Activated CD4-positive, alpha-beta T cell treated with anti-CD3 and anti-CD28 coated beads for 36 hours (primary cell): ENCODE measurements around the gene ADAMTS6. TPM values are rescaled to one million over a fixed set of nuclear protein-coding genes. Genes with fewer than 3 reads are reported as not detected.
"Not testable (repeated sequence)": the region's sequence is repeated elsewhere in the genome, so short reads cannot be mapped to it uniquely, and the experiment has no call there.

Experiments
- ATAC-seq: fragments of 200-7000 bp; cut with Tn5 transposase; one replicate; pipeline ENCODE4 v1.10.0; 2021; ENCODE audit warnings: mild to moderate bottlenecking, moderate library complexity
- CTCF ChIA-PET: fragments of 350-600 bp; sonication (Branson Sonifier 250); formaldehyde crosslinking; loops from one replicate; lab custom pipeline; 2021; ENCODE audit warnings: antibody characterized with exemption; lab: Charles Lee
- POLR2A ChIA-PET: fragments of 350-600 bp; sonication (Branson Sonifier 250); formaldehyde crosslinking; loops from one replicate; lab custom pipeline; 2021; ENCODE audit warnings: antibody characterized with exemption, inconsistent platforms; lab: Charles Lee
- DNase-seq: peaks from one replicate; pipeline ENCODE4 v3.0.0-alpha.2; 2020
- H3K27ac Mint-ChIP-seq: one replicate; pipeline ENCODE4 v1.8.0; 2021; ENCODE audit warnings: mixed read lengths
- H3K27me3 Mint-ChIP-seq: one replicate; pipeline ENCODE4 v1.8.0; 2021; ENCODE audit warnings: mixed read lengths
- H3K36me3 Mint-ChIP-seq: one replicate; pipeline ENCODE4 v1.8.0; 2021; ENCODE audit warnings: low read depth, mixed read lengths
- H3K4me1 Mint-ChIP-seq: one replicate; pipeline ENCODE4 v1.8.0; 2021; ENCODE audit warnings: mixed read lengths
- H3K4me3 Mint-ChIP-seq: one replicate; pipeline ENCODE4 v1.8.0; 2021; ENCODE audit warnings: mild to moderate bottlenecking, moderate library complexity, mixed read lengths
- H3K9me3 Mint-ChIP-seq: one replicate; pipeline ENCODE4 v1.8.0; 2021; ENCODE audit warnings: low read depth, mixed read lengths
- intact Hi-C, 2 experiments: fragments of 100-400 bp; cut with DNase I in 1 of 2; cut with micrococcal nuclease in 1 of 2; formaldehyde crosslinking; loops; one replicate each; pipeline versions ENCODE4 v1.14.2 to v1.15.1; 2022 to 2024; cut with DNase I, micrococcal nuclease
- total RNA-seq, 2 experiments: library from RNA; stranded (reverse); gene quantifications; one replicate each; pipeline ENCODE4 v1.2.3, GENCODE V29; 2021

ADAMTS6 gene
- total RNA-seq, 2 experiments from 2014 or later, result 0.96 to 1.3 TPM

DNA sequence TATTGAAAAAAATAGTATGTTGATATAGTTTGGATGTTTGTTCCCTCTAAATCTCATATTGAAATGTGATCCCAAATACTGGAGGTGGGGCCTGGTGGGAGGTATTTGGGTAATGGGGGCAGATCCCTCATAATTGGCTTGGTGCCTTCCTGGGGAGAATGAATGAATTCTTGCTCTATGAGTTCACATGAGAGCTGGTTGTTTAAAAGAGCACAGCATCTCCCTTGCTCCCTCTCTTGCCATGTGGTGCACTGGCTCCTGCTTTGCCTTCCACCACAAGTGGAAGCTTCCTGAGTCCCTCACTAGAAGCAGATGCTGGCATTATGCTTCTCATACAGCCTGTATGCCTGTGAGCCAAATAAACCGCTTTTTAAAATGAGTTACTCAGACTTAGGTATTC, 154.8 kb downstream of the ADAMTS6 start:
- DNase-seq (no peak), ATAC-seq (no peak)
- no peaks in the 10 kb centered on the region for H3K9me3 Mint-ChIP-seq
- H3K27me3 Mint-ChIP-seq, result no peaks in the 10 kb centered on the region
- ChIA-PET POLR2A (no interaction called here), CTCF (interaction anchor here (1.1 kb wide), 1 partner anchor 516 kb away, joined by 3 read pairs; no protein-coding TSS in a partner anchor)
- H3K4me3 Mint-ChIP-seq, result no peak overlapping the region
- no peak overlapping the region for H3K27ac Mint-ChIP-seq
- intact Hi-C loops, result no loop called here
- no peaks in the 10 kb centered on the region for H3K4me1 Mint-ChIP-seq
- no peaks in the 10 kb centered on the region for H3K36me3 Mint-ChIP-seq

- no peak for ATAC-seq
- intact Hi-C loops, result no loop called here
Observed at GRCh38 chr5:65324226-65324625, 157.5 kb downstream of the ADAMTS6 start.

DNA sequence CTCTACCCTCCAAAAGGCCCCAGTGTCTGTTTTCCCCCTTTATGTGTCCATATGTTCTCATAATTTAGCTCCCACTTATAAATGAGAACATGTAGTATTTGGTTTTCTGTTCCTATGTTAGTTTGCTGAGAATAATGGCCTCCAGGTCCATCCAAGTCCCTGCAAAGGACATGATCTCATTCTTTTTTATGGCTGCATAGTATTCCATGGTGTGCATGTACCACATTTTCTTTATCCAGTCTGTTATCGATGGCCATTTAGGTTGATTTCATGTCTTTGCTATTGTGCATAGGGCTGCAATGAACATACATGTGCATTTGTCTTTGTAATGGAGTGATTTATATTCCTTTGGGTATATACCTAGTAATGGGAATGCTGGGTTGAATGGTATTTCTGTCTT, 161.0 kb downstream of the ADAMTS6 start:
- H3K36me3 Mint-ChIP-seq, H3K9me3 Mint-ChIP-seq, H3K4me1 Mint-ChIP-seq, CTCF ChIA-PET, ATAC-seq, POLR2A ChIA-PET, DNase-seq, intact Hi-C loops, H3K27me3 Mint-ChIP-seq, H3K4me3 Mint-ChIP-seq, H3K27ac Mint-ChIP-seq: not testable (repeated sequence)

More at GRCh38 chr5:65324226-65324625, 157.5 kb downstream of the ADAMTS6 start:
- ChIA-PET CTCF (no interaction called here), POLR2A (no interaction called here)
- no peaks in the 10 kb centered on the region for H3K36me3 Mint-ChIP-seq
- H3K27me3 Mint-ChIP-seq, result no peaks in the 10 kb centered on the region
- DNase-seq, result no peak
- H3K27ac Mint-ChIP-seq, result no peak overlapping the region
- H3K4me1 Mint-ChIP-seq, result no peaks in the 10 kb centered on the region
- no peaks in the 10 kb centered on the region for H3K9me3 Mint-ChIP-seq
- H3K4me3 Mint-ChIP-seq, result no peak overlapping the region

DNA sequence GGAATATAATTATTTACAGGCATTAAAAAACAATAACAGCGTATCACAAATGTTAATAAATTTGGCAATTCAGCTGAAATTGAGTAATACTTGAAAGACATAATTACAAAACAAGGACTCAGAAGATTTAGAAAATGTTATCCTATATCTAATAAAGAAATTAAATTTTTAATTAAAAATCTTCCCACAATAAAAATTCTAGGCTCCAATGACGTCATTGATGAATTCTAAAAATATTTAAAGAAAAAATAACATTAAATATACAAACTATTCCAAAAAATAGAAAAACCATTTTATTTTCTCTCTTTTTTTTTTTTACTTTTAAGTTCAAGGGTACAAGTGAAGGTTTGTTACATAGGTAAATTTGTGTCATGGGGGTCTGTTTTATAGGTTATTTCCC, 161.5 kb downstream of the ADAMTS6 start:
- H3K9me3 Mint-ChIP-seq, result no peaks in the 10 kb centered on the region
- H3K4me3 Mint-ChIP-seq, result no peak overlapping the region
- ChIA-PET CTCF (no interaction called here), POLR2A (no interaction called here)
- DNase-seq (no peak), ATAC-seq (no peak)
- no peaks in the 10 kb centered on the region for H3K36me3 Mint-ChIP-seq
- H3K27me3 Mint-ChIP-seq, result no peaks in the 10 kb centered on the region
- H3K4me1 Mint-ChIP-seq, result no peaks in the 10 kb centered on the region
- no peak overlapping the region for H3K27ac Mint-ChIP-seq
- intact Hi-C loops, result no loop called here

- ChIA-PET CTCF (no interaction called here), POLR2A (no interaction called here)
- intact Hi-C loops, result no loop called here
- H3K4me3 Mint-ChIP-seq, result no peak overlapping the region
- H3K27ac Mint-ChIP-seq, result no peak overlapping the region
- ATAC-seq (no peak), DNase-seq (no peak)
- H3K27me3 Mint-ChIP-seq, result no peaks in the 10 kb centered on the region
- H3K9me3 Mint-ChIP-seq, result no peaks in the 10 kb centered on the region
- no peaks in the 10 kb centered on the region for H3K4me1 Mint-ChIP-seq
- no peaks in the 10 kb centered on the region for H3K36me3 Mint-ChIP-seq
Observed at GRCh38 chr5:65307931-65308330, 173.8 kb downstream of the ADAMTS6 start.

DNA sequence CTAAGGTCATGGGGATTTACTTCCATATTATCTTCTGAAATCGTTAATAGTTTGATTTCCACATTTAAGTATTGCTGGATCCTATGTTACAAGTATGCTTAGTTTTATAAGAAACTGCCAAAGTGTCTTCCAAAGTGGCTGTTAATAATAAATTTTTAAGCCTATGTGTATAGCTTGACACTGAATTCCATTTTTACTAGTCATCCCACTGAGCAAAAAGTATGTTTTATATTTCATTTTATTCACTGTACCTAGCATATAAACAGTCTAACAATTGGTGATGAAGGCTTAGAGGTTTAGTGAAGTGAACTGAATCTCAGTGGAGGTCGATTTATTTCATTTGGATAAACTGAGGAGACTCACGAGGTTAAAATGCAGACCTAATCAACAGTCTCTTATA, 174.6 kb downstream of the ADAMTS6 start:
- H3K4me3 Mint-ChIP-seq, result no peak overlapping the region
- H3K27ac Mint-ChIP-seq, result no peak overlapping the region
- DNase-seq (no peak), ATAC-seq (no peak)
- ChIA-PET CTCF (no interaction called here), POLR2A (no interaction called here)
- intact Hi-C loops, result no loop called here
- H3K27me3 Mint-ChIP-seq, result no peaks in the 10 kb centered on the region
- H3K4me1 Mint-ChIP-seq, result no peaks in the 10 kb centered on the region
- no peaks in the 10 kb centered on the region for H3K9me3 Mint-ChIP-seq
- no peaks in the 10 kb centered on the region for H3K36me3 Mint-ChIP-seq

- Mint-ChIP-seq H3K4me1 (no peaks in the 10 kb centered on the region), H3K9me3 (no peaks in the 10 kb centered on the region), H3K4me3 (no peak overlapping the region), H3K36me3 (no peaks in the 10 kb centered on the region), H3K27ac (no peak overlapping the region), H3K27me3 (no peaks in the 10 kb centered on the region)
- ATAC-seq, result no peak
- intact Hi-C loops, result no loop called here
- POLR2A ChIA-PET, result no interaction called here
- no peak for DNase-seq
- CTCF ChIA-PET, result no interaction called here
Observed at GRCh38 chr5:65305913-65306312, 175.8 kb downstream of the ADAMTS6 start.

DNA sequence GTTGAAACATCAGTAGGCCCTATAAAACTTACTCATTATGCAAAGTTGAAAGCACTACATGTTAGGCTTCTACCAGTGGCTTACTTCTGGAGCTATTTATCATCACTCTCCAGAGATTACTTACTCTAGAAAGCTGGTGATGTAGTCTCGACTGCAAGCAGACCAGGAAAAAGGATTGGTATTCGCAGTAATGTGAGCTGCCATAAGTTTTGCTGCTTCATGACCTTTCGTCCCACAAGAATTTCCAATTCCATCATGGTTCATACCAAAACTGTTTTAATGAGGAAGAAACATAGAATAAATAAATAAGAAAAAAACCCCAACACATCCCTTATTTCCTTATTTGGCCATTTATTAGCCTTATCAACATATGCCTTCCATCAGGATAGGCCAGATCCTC, 181.9 kb downstream of the ADAMTS6 start:
- DNase-seq (no peak), ATAC-seq (no peak)
- Mint-ChIP-seq H3K4me3 (no peak overlapping the region), H3K27me3 (no peaks in the 10 kb centered on the region), H3K9me3 (no peaks in the 10 kb centered on the region), H3K4me1 (no peaks in the 10 kb centered on the region), H3K27ac (no peak overlapping the region), H3K36me3 (no peaks in the 10 kb centered on the region)
- intact Hi-C loops, result no loop called here
- ChIA-PET CTCF (no interaction called here), POLR2A (no interaction called here)

GRCh38 chr5:65296067-65296466, 185.7 kb downstream of the ADAMTS6 start:
- no peaks in the 10 kb centered on the region for H3K4me1 Mint-ChIP-seq
- intact Hi-C loops, result no loop called here
- no peak for DNase-seq
- H3K9me3 Mint-ChIP-seq, result no peaks in the 10 kb centered on the region
- ChIA-PET POLR2A (no interaction called here), CTCF (interaction anchor here (0.7 kb wide), 1 partner anchor 223 kb away, joined by 3 read pairs; no protein-coding TSS in a partner anchor)
- ATAC-seq, result no peak
- H3K27me3 Mint-ChIP-seq, result no peaks in the 10 kb centered on the region
- H3K4me3 Mint-ChIP-seq, result no peak overlapping the region
- no peaks in the 10 kb centered on the region for H3K36me3 Mint-ChIP-seq
- H3K27ac Mint-ChIP-seq, result no peak overlapping the region

GRCh38 chr5:65292196-65292595, 189.5 kb downstream of the ADAMTS6 start:
- POLR2A ChIA-PET, result no interaction called here
- DNase-seq (no peak), ATAC-seq (no peak)
- H3K27ac Mint-ChIP-seq, result no peak overlapping the region
- no peak overlapping the region for H3K4me3 Mint-ChIP-seq
- CTCF ChIA-PET, result interaction anchor here (0.6 kb wide), 1 partner anchor 126 kb away, joined by 3 read pairs; no protein-coding TSS in a partner anchor
- H3K4me1 Mint-ChIP-seq, result no peaks in the 10 kb centered on the region
- no peaks in the 10 kb centered on the region for H3K9me3 Mint-ChIP-seq
- intact Hi-C loops, result no loop called here
- H3K27me3 Mint-ChIP-seq, result no peaks in the 10 kb centered on the region
- H3K36me3 Mint-ChIP-seq, result no peaks in the 10 kb centered on the region

DNA sequence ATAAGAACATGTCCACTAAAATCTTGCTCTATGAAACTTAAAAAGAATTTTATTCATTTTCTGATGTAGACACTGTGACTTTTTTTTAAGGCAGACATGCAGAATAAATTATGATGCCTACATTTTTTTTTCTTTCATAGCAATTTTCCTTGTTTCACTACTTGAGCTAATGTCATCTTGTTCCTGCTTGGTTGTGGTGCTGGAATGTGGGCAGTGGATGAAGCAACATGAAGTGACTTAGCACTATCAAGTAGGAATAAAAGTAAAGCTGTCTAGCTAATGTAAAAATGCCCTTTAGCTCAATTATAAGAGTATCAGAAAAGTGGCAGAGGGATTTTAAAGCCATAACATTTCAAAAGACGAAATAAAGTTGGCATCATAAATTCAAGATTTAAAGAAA, 191.0 kb downstream of the ADAMTS6 start:
- ATAC-seq, result no peak
- POLR2A ChIA-PET, result no interaction called here
- H3K36me3 Mint-ChIP-seq, result no peaks in the 10 kb centered on the region
- no peak for DNase-seq
- intact Hi-C loops, result no loop called here
- H3K27me3 Mint-ChIP-seq, result no peaks in the 10 kb centered on the region
- H3K4me1 Mint-ChIP-seq, result no peaks in the 10 kb centered on the region
- no peak overlapping the region for H3K27ac Mint-ChIP-seq
- CTCF ChIA-PET, result interaction anchor here (0.6 kb wide), 1 partner anchor 229 kb away, joined by 3 read pairs; no protein-coding TSS in a partner anchor
- no peak overlapping the region for H3K4me3 Mint-ChIP-seq
- no peaks in the 10 kb centered on the region for H3K9me3 Mint-ChIP-seq

GRCh38 chr5:65288657-65289056, 193.1 kb downstream of the ADAMTS6 start:
- Mint-ChIP-seq H3K36me3 (no peaks in the 10 kb centered on the region), H3K27me3 (no peaks in the 10 kb centered on the region), H3K9me3 (no peaks in the 10 kb centered on the region), H3K4me1 (no peaks in the 10 kb centered on the region), H3K27ac (no peak overlapping the region), H3K4me3 (no peak overlapping the region)
- DNase-seq (no peak), ATAC-seq (no peak)
- CTCF ChIA-PET, result no interaction called here
- intact Hi-C loops, result no loop called here
- POLR2A ChIA-PET, result no interaction called here

- CTCF ChIA-PET, result interaction anchor here (0.5 to 0.7 kb wide), 2 partner anchors 51 to 245 kb away, joined by 3 to 4 read pairs; no protein-coding TSS in a partner anchor
- no peaks in the 10 kb centered on the region for H3K9me3 Mint-ChIP-seq
- no peaks in the 10 kb centered on the region for H3K36me3 Mint-ChIP-seq
- H3K4me1 Mint-ChIP-seq, result no peaks in the 10 kb centered on the region
- intact Hi-C loops, result no loop called here
- POLR2A ChIA-PET, result no interaction called here
- DNase-seq (no peak), ATAC-seq (no peak)
- peaks cover 2% of the 10 kb centered on the region for H3K27me3 Mint-ChIP-seq
- no peak overlapping the region for H3K4me3 Mint-ChIP-seq
- no peak overlapping the region for H3K27ac Mint-ChIP-seq
Observed at GRCh38 chr5:65279603-65280002, 202.1 kb downstream of the ADAMTS6 start.
